Endothelial cell of umbilical vein (primary cell): ENCODE measurements around the gene VCPKMT. TPM values are rescaled to one million over a fixed set of nuclear protein-coding genes. Genes with fewer than 3 reads are reported as not detected.

Source experiments
- BruUV-seq: library from RNA; stranded (reverse); fragments of 400-500 nt; replicated peaks from 2 replicates; lab custom pipeline; 2021; lab: Mats Ljungman, UMichigan
- CTCF ChIA-PET: fragments of 300-600, 350-600 bp; sonication (Branson Sonifier 250); formaldehyde crosslinking; loops from one replicate; lab custom pipeline; 2021; ENCODE audit warnings: antibody characterized with exemption, inconsistent platforms; lab: Charles Lee
- POLR2A ChIA-PET: fragments of 300-600, 350-600 bp; sonication (Branson Sonifier 250); formaldehyde crosslinking; loops from one replicate; lab custom pipeline; 2021; ENCODE audit warnings: antibody characterized with exemption, inconsistent platforms; lab: Charles Lee
- DNase-seq: peaks from one replicate; pipeline ENCODE4 v3.0.0-alpha.2; 2011; ENCODE audit warnings: low read depth, low spot score
- FAIRE-seq: peaks from 2 replicates; lab custom pipeline; 2011; peaks lifted over from hg19 to GRCh38; lab: Jason Lieb, UNC
- H2AFZ ChIP-seq: 2 replicates; pipeline ENCODE4 v1.6.0; 2012; ENCODE audit warnings: low read depth, low read length, control low read depth, inconsistent platforms
- H3K27ac ChIP-seq: 2 replicates; pipeline ENCODE4 v1.5.1; 2011; ENCODE audit warnings: low read depth, mild to moderate bottlenecking, control low read depth, low read length, moderate library complexity; ENCODE audit not compliant: insufficient read depth
- H3K27me3 ChIP-seq, 2 experiments: 2 replicates each; pipeline versions ENCODE4 v1.6.0 to v1.6.1; 2011; ENCODE audit warnings: low read length in 2 of 2, mixed read lengths in 1 of 2; ENCODE audit not compliant: control insufficient read depth in 2 of 2, insufficient read depth in 2 of 2
- H3K36me3 ChIP-seq, 2 experiments: 2 replicates in 1 of 2; 3 replicates in 1 of 2; pipeline ENCODE4 v1.5.1; 2011; ENCODE audit warnings: low read length in 2 of 2, mild to moderate bottlenecking in 1 of 2, moderate library complexity in 1 of 2; ENCODE audit not compliant: control insufficient read depth in 2 of 2, insufficient read depth in 2 of 2; ENCODE audit errors: extremely low read depth in 1 of 2
- H3K4me1 ChIP-seq: 3 replicates; pipeline ENCODE4 v1.5.1; 2011; ENCODE audit warnings: mild to moderate bottlenecking, low read length; ENCODE audit not compliant: control insufficient read depth, insufficient read depth; ENCODE audit errors: extremely low read depth
- H3K4me2 ChIP-seq: 2 replicates; pipeline ENCODE4 v1.6.1; 2011; ENCODE audit warnings: low read length, control low read depth, mixed read lengths; ENCODE audit not compliant: insufficient read depth
- H3K4me3 ChIP-seq, 3 experiments: fragments of 200-600 bp in 1 of 3; sonication (generic), shearing (Covaris generic) in 1 of 3; replicated peaks in 1 of 3; 2 replicates each; pipeline ENCODE4 v1.5.1; 2011 to 2016; ENCODE audit warnings: control low read depth in 3 of 3, low read length in 3 of 3, mild to moderate bottlenecking in 2 of 3, inconsistent platforms in 1 of 3, low read depth in 1 of 3, moderate library complexity in 1 of 3; ENCODE audit not compliant: insufficient read depth in 1 of 3
- H3K79me2 ChIP-seq: 2 replicates; pipeline ENCODE4 v1.6.0; 2012; ENCODE audit warnings: low read length, inconsistent platforms; ENCODE audit not compliant: control insufficient read depth, insufficient read depth
- H3K9ac ChIP-seq: replicated peaks from 2 replicates; pipeline ENCODE3; 2011; ENCODE audit warnings: low read length, control low read depth; ENCODE audit not compliant: insufficient read depth; ENCODE audit errors: extremely low read depth
- H3K9me1 ChIP-seq: replicated peaks from 3 replicates; pipeline ENCODE4 v1.6.0; 2011; ENCODE audit warnings: mild to moderate bottlenecking, low read length; ENCODE audit not compliant: control insufficient read depth, insufficient read depth; ENCODE audit errors: extremely low read depth
- H3K9me3 ChIP-seq: replicated peaks from 2 replicates; pipeline ENCODE4 v1.5.1; 2012; ENCODE audit warnings: low read length, inconsistent platforms; ENCODE audit not compliant: control insufficient read depth, insufficient read depth
- H4K20me1 ChIP-seq: replicated peaks from 2 replicates; pipeline ENCODE3; 2011; ENCODE audit warnings: mild to moderate bottlenecking, low read length; ENCODE audit not compliant: control insufficient read depth, insufficient read depth; ENCODE audit errors: extremely low read depth
- CTCF ChIP-seq, 2 donors: IDR thresholded peaks; 1 replicate in 1 of 2; 2 replicates in 1 of 2; pipeline ENCODE4 v1.5.1; 2011; ENCODE audit warnings: low read length in 2 of 2, mild to moderate bottlenecking in 2 of 2, moderate library complexity in 2 of 2, control low read depth in 1 of 2, inconsistent platforms in 1 of 2, low read depth in 1 of 2; ENCODE audit not compliant: insufficient read depth in 1 of 2; ENCODE audit errors: extremely low read depth in 1 of 2
- EZH2 ChIP-seq: IDR thresholded peaks from 2 replicates; pipeline ENCODE4 v1.6.1; 2012; ENCODE audit warnings: borderline replicate concordance, low read depth, mild to moderate bottlenecking, moderate library complexity, low read length, inconsistent platforms; ENCODE audit not compliant: severe bottlenecking
- FOS ChIP-seq: IDR thresholded peaks from 2 replicates; pipeline ENCODE4 v1.6.1; 2011; ENCODE audit warnings: mild to moderate bottlenecking, low read length, moderate library complexity, borderline replicate concordance; ENCODE audit not compliant: insufficient read depth
- GATA2 ChIP-seq: IDR thresholded peaks from 2 replicates; pipeline ENCODE4 v1.7.0; 2011; ENCODE audit warnings: low read depth, mild to moderate bottlenecking, moderate library complexity, mixed read lengths, low read length; ENCODE audit not compliant: insufficient read length, insufficient read depth
- JUN ChIP-seq: IDR thresholded peaks from 2 replicates; pipeline ENCODE4 v1.6.1; 2011; ENCODE audit warnings: borderline replicate concordance, low read depth; ENCODE audit not compliant: insufficient read length, insufficient read depth
- MAX ChIP-seq: IDR thresholded peaks from 2 replicates; pipeline ENCODE4 v1.6.1; 2011; ENCODE audit not compliant: insufficient read depth, insufficient read length
- MYC ChIP-seq: IDR thresholded peaks from one replicate; pipeline ENCODE4 v1.6.1; 2011; ENCODE audit warnings: mild to moderate bottlenecking, low read depth, low read length
- POLR2A ChIP-seq: IDR thresholded peaks from 2 replicates; pipeline ENCODE4 v1.6.1; 2012; ENCODE audit warnings: low read depth, mild to moderate bottlenecking, control low read depth, low read length
- POLR2AphosphoS5 ChIP-seq: IDR thresholded peaks from 2 replicates; pipeline ENCODE4 v1.6.1; 2012; ENCODE audit warnings: low read depth, mild to moderate bottlenecking, control low read depth, low read length, moderate library complexity; ENCODE audit not compliant: insufficient read depth
- dilution Hi-C: fragments of 300-500 bp; cut with MboI; formaldehyde crosslinking; loops from one replicate; pipeline ENCODE4 v1.15.0; 2019; ENCODE audit warnings: low sequenced_read_pairs; ENCODE audit not compliant: extremely low pct_ligation_motif_present
- intact Hi-C: fragments of 100-400 bp; cut with micrococcal nuclease; formaldehyde crosslinking; loops from one replicate; pipeline ENCODE4 v1.10.0; 2022
- polyA plus RNA-seq, 4 experiments: library from polyadenylated mRNA; depleted of rRNA in 3 of 4; stranded (reverse) in 3 of 4; unstranded in 1 of 4; fragments of >200 nt; gene quantifications; 2 replicates each; pipeline versions ENCODE4 v1.2.1 to v1.2.3, GENCODE V29; 2011 to 2012; ENCODE audit warnings: missing spikeins in 1 of 4
- total RNA-seq: library from RNA; stranded (reverse); gene quantifications from 2 replicates; pipeline ENCODE4 v1.2.3, GENCODE V29; 2021

Gene VCPKMT
- total and polyA plus RNA-seq, 2 donors (not counting 3 experiments of a cell fraction or from before 2014, with no cell fraction given): 3.5 to 9.2 TPM

- BruUV-seq: no TSS peak
- intact Hi-C loops: no loop called here
- POLR2A ChIA-PET: interaction anchor here (1.2 kb wide), 1 partner anchor 251 kb away, joined by 3 read pairs; no protein-coding TSS in a partner anchor
- Histone ChIP-seq H2AFZ (no peak overlapping the region), H3K9ac (no peak overlapping the region), H3K79me2 (peaks cover 24% of the 10 kb centered on the region), H3K4me2 (no peak overlapping the region), H3K36me3 (peaks cover 14 to 24% of the 10 kb centered on the region in 2 experiments), H3K4me3 (no peak overlapping the region), H3K27me3 (no peaks in the 10 kb centered on the region), H3K27ac (no peak overlapping the region), H3K9me1 (no peaks in the 10 kb centered on the region), H3K4me1 (peaks cover 17% of the 10 kb centered on the region), H4K20me1 (no peaks in the 10 kb centered on the region), H3K9me3 (no peaks in the 10 kb centered on the region)
- dilution Hi-C loops: no loop called here
- TF ChIP-seq FOS (no peak), CTCF (IDR thresholded peaks at IDR 0.05; ENCODE audit: extremely low read depth in 1 of 2, insufficient read depth in 1 of 2, low read depth in 1 of 2, low read length in 2 of 2) (no peak), POLR2AphosphoS5 (no peak), POLR2A (no peak), EZH2 (no peak), MYC (no peak), JUN (no peak), GATA2 (no peak), MAX (no peak)
- no peak for FAIRE-seq
- CTCF ChIA-PET: interaction anchor here (3.0 kb wide), 1 partner anchor 251 kb away, joined by 22 read pairs; no protein-coding TSS in a partner anchor
- no peak for DNase-seq
These were observed 2.9 kb downstream of the VCPKMT start for GRCh38 chr14:50113381-50114035.
